Stimulated activated naive B cell treated with anti-CD40 and anti-IgM and Interleukin-4, amounts not matched to agents 10 μg/mL and 1 μg/mL and 100 μg/mL, for 72 hours (primary cell): ENCODE results near the gene MBD1.
"Not testable (repeated sequence)": the region's sequence is repeated elsewhere in the genome, so short reads cannot be mapped to it uniquely, and the experiment has no call there.

ENCODE experiments used
- ATAC-seq, 2 donors: fragments of 150-1000 bp; cut with Tn5 transposase; replicated peaks; 2 replicates each; pipeline ENCODE4 v1.10.0; 2021; ENCODE audit warnings: moderate library complexity in 1 of 2
- DNase-seq: peaks from one replicate; pipeline ENCODE4 v3.0.0; 2021
- H3K27ac Mint-ChIP-seq: one replicate; pipeline ENCODE4 v1.8.0; 2022; ENCODE audit warnings: mild to moderate bottlenecking, mixed read lengths
- H3K27me3 Mint-ChIP-seq, 2 donors: one replicate each; pipeline ENCODE4 v1.8.0; 2022; ENCODE audit warnings: mixed read lengths in 2 of 2
- H3K36me3 Mint-ChIP-seq, 2 donors: one replicate each; pipeline ENCODE4 v1.8.0; 2022; ENCODE audit warnings: mixed read lengths in 2 of 2, mild to moderate bottlenecking in 1 of 2
- H3K4me1 Mint-ChIP-seq, 2 donors: one replicate each; pipeline ENCODE4 v1.8.0; 2022; ENCODE audit warnings: mixed read lengths in 2 of 2, mild to moderate bottlenecking in 1 of 2
- H3K4me3 Mint-ChIP-seq, 2 donors: one replicate each; pipeline ENCODE4 v1.8.0; 2022; ENCODE audit warnings: mild to moderate bottlenecking in 2 of 2, mixed read lengths in 2 of 2, moderate library complexity in 1 of 2
- H3K9me3 Mint-ChIP-seq, 2 donors: one replicate each; pipeline ENCODE4 v1.8.0; 2022; ENCODE audit warnings: mixed read lengths in 2 of 2, mild to moderate bottlenecking in 1 of 2

MBD1 gene

DNA sequence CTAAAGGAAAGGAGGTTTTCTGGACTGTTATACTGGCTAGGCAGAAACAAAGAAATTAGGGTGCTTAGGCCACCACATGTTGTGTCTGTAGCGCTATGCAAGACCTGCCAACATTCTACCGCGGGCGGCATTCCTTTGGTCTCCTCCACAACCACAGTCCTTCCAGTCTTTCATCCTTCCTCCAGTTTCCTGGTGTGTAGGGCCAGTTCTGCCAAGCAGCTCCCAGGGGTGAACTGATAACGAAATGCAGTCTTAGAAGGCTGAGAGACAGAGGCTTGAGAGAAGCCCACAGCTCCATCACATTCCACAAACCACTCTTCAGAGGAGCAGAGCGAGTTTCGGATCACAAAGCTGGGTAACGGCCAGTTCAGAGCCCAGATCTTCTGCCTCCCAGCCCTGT lies 25.6 kb upstream of the MBD1 start:
- peaks cover 22 to 43% of the 10 kb centered on the region in 2 donors for H3K4me1 Mint-ChIP-seq
- peak overlapping the region; percentile 87 to 93 for H3K4me3 Mint-ChIP-seq
- ATAC-seq (no peak), DNase-seq (no peak)
- no peaks in the 10 kb centered on the region for H3K36me3 Mint-ChIP-seq
- peak overlapping the region; percentile 69 for H3K27ac Mint-ChIP-seq
- H3K9me3 Mint-ChIP-seq, result peaks cover 0 to 2% of the 10 kb centered on the region in 2 donors
- peaks cover 0 to 1% of the 10 kb centered on the region in 2 donors for H3K27me3 Mint-ChIP-seq

GRCh38 chr18:50301074-50301473 lies 19.8 kb upstream of the MBD1 start:
- Mint-ChIP-seq H3K27me3 (peaks cover 13 to 19% of the 10 kb centered on the region in 2 donors), H3K9me3 (peaks cover 0 to 2% of the 10 kb centered on the region in 2 donors), H3K4me3 (no peak overlapping the region), H3K36me3 (no peaks in the 10 kb centered on the region), H3K27ac (no peak overlapping the region), H3K4me1 (peaks cover 4 to 15% of the 10 kb centered on the region in 2 donors)
- DNase-seq, result no peak
- ATAC-seq, result no peak

- Mint-ChIP-seq H3K9me3 (no peaks in the 10 kb centered on the region), H3K27ac (no peak overlapping the region), H3K36me3 (no peaks in the 10 kb centered on the region), H3K4me3 (no peak overlapping the region), H3K27me3 (peaks cover 13 to 19% of the 10 kb centered on the region in 2 donors), H3K4me1 (peaks cover 4 to 15% of the 10 kb centered on the region in 2 donors)
- DNase-seq (no peak), ATAC-seq (no peak)
Observed at GRCh38 chr18:50299626-50300388, 18.5 kb upstream of the MBD1 start.

DNA sequence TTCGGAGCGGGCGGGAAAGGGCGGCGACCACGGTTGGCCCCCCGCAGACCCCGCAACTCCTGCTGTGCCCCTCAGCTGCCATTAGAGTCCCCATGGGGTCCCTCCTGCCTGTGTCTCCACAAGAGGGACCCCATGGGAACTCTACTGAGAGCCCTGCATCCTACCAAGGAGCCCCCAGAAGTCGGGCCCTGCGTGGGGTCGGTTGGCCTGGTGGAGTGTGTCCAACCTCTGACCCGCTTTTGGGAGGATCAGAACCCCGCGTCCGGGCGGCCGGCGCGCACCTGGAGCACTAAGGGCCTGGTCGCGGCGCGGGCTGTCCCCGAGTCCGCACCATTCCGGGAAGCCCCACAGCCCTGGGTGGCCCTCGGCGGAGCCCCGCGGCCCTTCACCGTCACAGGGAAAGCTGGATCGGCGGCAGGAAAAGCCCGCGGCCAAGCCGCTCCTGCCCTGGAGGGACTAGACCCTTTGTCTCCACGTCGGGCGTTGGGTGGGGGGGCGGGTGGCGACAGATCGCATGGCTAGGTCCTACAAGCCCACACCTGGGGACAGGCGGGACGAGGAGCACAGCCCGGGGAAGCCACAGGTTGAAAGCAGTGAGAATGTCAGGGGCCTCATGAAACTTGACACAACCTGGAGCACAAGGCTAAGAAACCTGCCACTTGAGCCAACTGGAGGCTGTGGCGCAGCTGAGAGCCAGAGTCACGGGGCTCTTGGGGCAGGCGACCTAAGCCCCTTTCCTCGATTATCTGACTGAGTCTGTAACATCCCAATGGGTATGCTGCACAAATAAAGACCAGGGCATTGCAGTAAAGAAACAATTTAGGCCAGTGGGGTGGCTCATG lies 17.3 kb upstream of the MBD1 start:
- H3K4me3 Mint-ChIP-seq, result peak overlapping the region; percentile 79 to 81
- ATAC-seq (peak; percentile 5 to 14), DNase-seq (no peak)
- H3K27ac Mint-ChIP-seq, result no peak overlapping the region
- H3K36me3 Mint-ChIP-seq, result no peaks in the 10 kb centered on the region
- H3K9me3 Mint-ChIP-seq, result peaks cover 0 to 2% of the 10 kb centered on the region in 2 donors
- H3K27me3 Mint-ChIP-seq, result peaks cover 13 to 19% of the 10 kb centered on the region in 2 donors
- H3K4me1 Mint-ChIP-seq, result peaks cover 4 to 15% of the 10 kb centered on the region in 2 donors

DNA sequence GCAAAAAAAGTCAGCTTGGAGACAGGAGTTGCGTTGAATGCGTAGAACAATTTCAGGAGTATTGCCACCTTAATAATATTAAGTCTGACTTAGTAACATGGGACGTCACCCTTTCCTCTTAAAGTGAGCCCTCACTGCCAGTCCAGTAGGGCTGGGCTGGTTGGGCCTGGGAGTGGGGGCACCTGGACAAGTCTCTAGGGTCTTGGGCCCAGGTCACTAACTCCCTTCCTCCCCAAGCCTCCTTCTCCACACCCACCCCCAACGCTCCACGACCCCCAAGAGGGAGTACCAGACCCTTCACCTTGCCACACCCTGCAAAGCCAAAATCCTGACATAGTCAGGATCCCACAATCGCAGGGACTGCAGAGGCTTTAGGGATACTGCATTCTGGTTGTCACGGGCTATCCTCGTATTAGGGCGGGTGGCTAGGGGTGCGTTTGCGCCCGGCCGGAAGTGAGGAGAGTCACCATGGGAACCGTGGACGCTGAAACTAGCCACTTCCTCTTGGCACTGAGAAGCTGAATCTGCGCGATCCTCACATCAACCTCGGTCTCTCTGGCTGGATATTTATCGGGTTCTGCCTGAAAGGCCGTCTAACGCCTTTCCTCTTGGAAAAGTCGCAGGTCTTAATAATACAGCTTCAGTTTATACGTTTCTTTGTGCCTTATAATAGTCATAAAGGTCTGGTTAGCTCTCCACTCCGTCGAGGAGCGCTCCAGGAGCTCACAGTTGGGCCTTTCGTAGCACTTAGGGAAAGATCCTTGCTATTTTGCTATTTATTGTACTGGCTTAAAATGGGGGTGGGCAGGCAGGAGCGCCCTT lies 16.5 kb upstream of the MBD1 start:
- Mint-ChIP-seq H3K9me3 (peaks cover 0 to 2% of the 10 kb centered on the region in 2 donors), H3K4me1 (peaks cover 4 to 15% of the 10 kb centered on the region in 2 donors), H3K4me3 (peak overlapping the region; percentile 79 to 81), H3K27ac (peak overlapping the region; percentile 51), H3K27me3 (peaks cover 13 to 19% of the 10 kb centered on the region in 2 donors), H3K36me3 (no peaks in the 10 kb centered on the region)
- peak; percentile 100 for ATAC-seq
- peak; percentile 78 for DNase-seq

- peaks cover 0 to 2% of the 10 kb centered on the region in 2 donors for H3K9me3 Mint-ChIP-seq
- ATAC-seq, result no peak
- peaks cover 4 to 14% of the 10 kb centered on the region in 2 donors for H3K4me1 Mint-ChIP-seq
- H3K27me3 Mint-ChIP-seq, result no peaks in the 10 kb centered on the region
- H3K36me3 Mint-ChIP-seq, result no peaks in the 10 kb centered on the region
- H3K4me3 Mint-ChIP-seq, result no peak overlapping the region
- no peak for DNase-seq
- H3K27ac Mint-ChIP-seq, result no peak overlapping the region
Observed at GRCh38 chr18:50293039-50293438, 11.7 kb upstream of the MBD1 start.

- Mint-ChIP-seq H3K4me3 (peak overlapping the region in 1 of 2 donors; percentile 40), H3K36me3 (peaks cover 20 to 31% of the 10 kb centered on the region in 2 donors), H3K27me3 (no peaks in the 10 kb centered on the region), H3K27ac (no peak overlapping the region), H3K9me3 (peaks cover 0 to 2% of the 10 kb centered on the region in 2 donors), H3K4me1 (peaks cover 20 to 28% of the 10 kb centered on the region in 2 donors)
- DNase-seq (no peak), ATAC-seq (no peak)
Observed at GRCh38 chr18:50289108-50289443, 7.8 kb upstream of the MBD1 start.

DNA sequence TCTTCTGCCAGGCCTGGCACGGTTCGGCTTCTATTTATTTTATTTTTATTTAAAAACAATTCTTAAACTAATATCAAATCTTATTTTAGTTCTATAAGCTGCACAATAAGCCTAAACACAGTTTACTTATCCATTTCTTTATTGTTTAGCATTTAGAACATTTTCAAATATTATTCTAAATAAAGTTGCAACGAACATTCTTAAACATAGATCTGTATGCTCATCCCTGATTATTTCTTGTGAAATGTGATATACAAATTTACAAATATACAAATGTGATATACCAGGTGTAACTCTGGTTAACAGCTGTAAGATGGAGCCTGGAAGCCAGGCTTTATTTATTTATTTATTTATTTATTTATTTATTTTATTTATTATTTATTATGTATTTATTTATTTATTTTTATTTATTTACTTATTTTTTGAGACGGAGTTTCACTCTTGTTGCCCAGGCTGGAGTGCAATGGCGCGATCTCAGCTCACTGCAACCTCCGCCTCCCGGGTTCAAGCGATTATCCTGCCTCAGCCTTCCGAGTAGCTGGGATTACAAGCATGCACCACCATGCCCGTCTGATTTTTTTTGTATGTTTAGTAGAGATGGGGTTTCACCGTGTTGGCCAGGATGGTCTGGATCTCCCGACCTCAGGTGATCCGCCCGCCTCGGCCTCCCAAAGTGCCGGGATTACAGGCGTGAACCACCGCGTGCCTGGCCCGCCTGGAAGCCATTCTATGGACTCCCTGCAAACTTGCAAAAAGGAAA lies 7.2 kb upstream of the MBD1 start:
- ATAC-seq, H3K9me3 Mint-ChIP-seq, H3K27me3 Mint-ChIP-seq, DNase-seq: not testable (repeated sequence)
- Mint-ChIP-seq H3K36me3 (peaks cover 26 to 37% of the 10 kb centered on the region in 2 donors), H3K4me3 (peak overlapping the region; percentile 94), H3K27ac (peak overlapping the region; percentile 92), H3K4me1 (peaks cover 24 to 32% of the 10 kb centered on the region in 2 donors)

DNA sequence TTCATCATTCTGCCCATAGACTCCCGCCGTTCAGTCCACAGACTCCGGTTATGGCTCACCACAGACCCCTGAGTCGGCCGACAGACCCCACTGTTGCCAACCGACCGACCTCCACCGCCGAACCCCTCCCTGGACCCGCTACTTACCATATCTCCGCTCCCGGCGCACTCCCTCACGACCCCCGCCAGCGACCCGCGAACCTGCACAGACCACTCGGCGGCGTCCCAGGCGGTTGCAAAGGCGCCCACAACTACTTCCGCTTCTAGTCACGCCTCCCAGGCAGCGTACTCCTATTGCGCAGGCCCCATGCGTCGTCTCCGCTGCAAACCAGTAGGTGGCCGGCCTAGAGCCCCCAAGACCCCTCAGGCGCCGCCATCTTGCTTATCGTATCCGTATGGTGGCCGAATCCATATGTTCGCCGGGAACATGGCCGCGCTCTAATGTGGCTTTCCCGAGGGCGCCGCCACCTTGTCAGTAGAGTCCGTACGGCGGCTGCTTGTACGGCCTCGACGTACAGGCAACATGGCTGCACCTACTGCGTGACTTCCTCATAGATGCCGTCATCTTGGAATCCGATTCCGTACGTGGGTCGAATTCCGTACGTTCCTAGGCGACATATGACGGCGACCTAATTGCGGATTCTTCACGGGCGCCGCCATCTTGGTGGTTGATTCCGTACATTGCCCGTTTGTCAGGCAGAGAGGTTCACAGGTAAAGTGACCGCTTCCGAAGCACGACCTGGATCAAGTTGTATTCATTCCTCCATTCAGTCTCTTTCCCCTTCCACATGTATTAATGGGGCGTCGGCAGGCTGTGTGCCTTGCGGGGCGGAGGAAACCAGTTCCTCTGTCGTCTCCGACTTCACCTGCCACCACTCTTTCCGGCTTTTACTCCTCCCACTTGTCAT lies 6.4 kb upstream of the MBD1 start, which contains the start of gene CXXC1:
Gene CXXC1, minus strand, starts transcription at position 252 of the 907 bp plus-strand sequence. Its CDS starts 103 bp downstream, at position 149.
- Mint-ChIP-seq H3K4me1 (peaks cover 30 to 39% of the 10 kb centered on the region in 2 donors), H3K9me3 (no peaks in the 10 kb centered on the region), H3K27me3 (no peaks in the 10 kb centered on the region), H3K27ac (peak within 1 kb of the TSS; percentile 92), H3K4me3 (peak within 1 kb of the TSS; percentile 94), H3K36me3 (peaks cover 34 to 45% of the 10 kb centered on the region in 2 donors)
- ATAC-seq, result peak; percentile 93
- DNase-seq, result peak; percentile 98

- H3K4me1 Mint-ChIP-seq, result peaks cover 31 to 45% of the 10 kb centered on the region in 2 donors
- peak; percentile 1 to 5 for ATAC-seq
- peaks cover 40 to 51% of the 10 kb centered on the region in 2 donors for H3K36me3 Mint-ChIP-seq
- H3K9me3 Mint-ChIP-seq, result no peaks in the 10 kb centered on the region
- peak overlapping the region; percentile 92 for H3K27ac Mint-ChIP-seq
- DNase-seq, result no peak
- H3K27me3 Mint-ChIP-seq, result no peaks in the 10 kb centered on the region
- H3K4me3 Mint-ChIP-seq, result peak overlapping the region; percentile 94
Observed at GRCh38 chr18:50287028-50287440, 5.7 kb upstream of the MBD1 start.

GRCh38 chr18:50286391-50287027 lies 5.2 kb upstream of the MBD1 start:
- peak overlapping the region; percentile 94 for H3K4me3 Mint-ChIP-seq
- no peak for ATAC-seq
- H3K36me3 Mint-ChIP-seq, result peaks cover 43 to 56% of the 10 kb centered on the region in 2 donors
- H3K9me3 Mint-ChIP-seq, result no peaks in the 10 kb centered on the region
- peaks cover 34 to 51% of the 10 kb centered on the region in 2 donors for H3K4me1 Mint-ChIP-seq
- no peaks in the 10 kb centered on the region for H3K27me3 Mint-ChIP-seq
- DNase-seq, result no peak
- H3K27ac Mint-ChIP-seq, result peak overlapping the region; percentile 92

DNA sequence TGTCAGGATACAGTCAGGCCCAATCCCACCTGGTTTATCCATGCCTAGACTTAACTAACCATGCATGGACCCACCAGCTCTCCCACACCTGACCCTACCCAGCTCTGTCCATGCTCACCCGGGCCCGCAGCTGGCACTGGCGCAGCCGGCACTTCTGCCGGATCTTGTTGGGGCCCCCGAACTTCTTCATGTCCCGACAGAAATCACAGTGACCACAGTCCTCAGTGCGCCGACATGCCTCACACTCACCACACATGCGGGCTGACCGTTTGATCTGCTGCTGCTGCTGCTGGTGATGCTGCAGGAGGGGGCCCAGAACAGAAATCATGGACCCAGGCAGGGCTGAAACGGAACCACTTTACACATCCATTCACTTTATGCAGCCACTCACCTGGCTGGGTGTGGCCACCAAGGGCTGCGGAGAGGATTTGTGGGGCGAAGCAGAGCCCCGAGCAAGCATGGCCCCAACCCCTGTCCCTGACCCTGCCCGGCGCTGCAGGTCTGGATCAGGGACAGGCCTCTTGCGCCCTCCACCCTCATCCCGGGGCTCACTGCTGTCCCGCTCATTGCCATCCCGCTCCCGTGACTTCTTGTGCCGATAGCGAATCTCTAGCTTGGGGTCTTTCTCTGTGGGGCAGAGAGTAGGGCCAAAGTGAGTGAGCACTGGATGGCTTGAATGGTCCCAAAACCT lies 4.5 kb upstream of the MBD1 start:
- ATAC-seq (no peak), DNase-seq (no peak)
- H3K4me1 Mint-ChIP-seq, result peaks cover 39 to 58% of the 10 kb centered on the region in 2 donors
- H3K27me3 Mint-ChIP-seq, result no peaks in the 10 kb centered on the region
- peak overlapping the region; percentile 94 for H3K4me3 Mint-ChIP-seq
- H3K9me3 Mint-ChIP-seq, result no peaks in the 10 kb centered on the region
- H3K27ac Mint-ChIP-seq, result peak overlapping the region; percentile 57
- peaks cover 49 to 61% of the 10 kb centered on the region in 2 donors for H3K36me3 Mint-ChIP-seq
